Stimulated activated CD4-positive, alpha-beta T cell treated with anti-CD3 and anti-CD28 coated beads, Interleukin-4, amount 100 ng/mL, for 24 hours (primary cell): ENCODE data around the gene NPIPA3.
"Not testable (repeated sequence)": the region's sequence is repeated elsewhere in the genome, so short reads cannot be mapped to it uniquely, and the experiment has no call there.

Experiments used
- DNase-seq: peaks from one replicate; pipeline ENCODE4 v3.0.0-alpha.2; 2020

The NPIPA3 gene

GRCh38 chr16:14742273-14743128, 39.3 kb downstream of the NPIPA3 start, which contains the start of gene NPIPA2:
TSS of gene NPIPA2 (plus strand) at chr16:14742533. CDS start at chr16:14748066, 5,533 bp downstream.
- DNase-seq, result not testable (repeated sequence)

DNA sequence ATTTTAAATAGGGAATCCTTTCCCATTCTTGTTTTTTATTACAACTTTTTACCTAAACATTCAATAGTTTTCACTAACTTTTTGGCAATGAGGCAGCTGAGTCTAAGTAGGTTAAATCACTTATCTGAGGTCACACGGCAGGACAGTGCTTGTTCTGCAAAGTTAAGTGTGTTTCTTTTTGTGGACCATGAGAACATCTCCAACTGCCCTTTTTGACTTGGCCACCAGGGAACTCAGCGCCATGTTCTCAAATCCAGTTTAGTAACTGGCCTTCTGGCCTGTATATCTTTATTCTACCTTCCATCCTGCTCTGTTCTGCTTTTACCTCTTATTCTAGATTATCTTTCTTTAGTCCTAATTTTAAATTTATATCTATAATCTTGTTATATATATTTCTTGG, 70.4 kb downstream of the NPIPA3 start:
- DNase-seq, result not testable (repeated sequence)

- not testable (repeated sequence) for DNase-seq
Measured at GRCh38 chr16:14775624-14776023, 72.4 kb downstream of the NPIPA3 start.
